ENCODE data around the gene LRRC61.
"Not testable (repeated sequence)": the region's sequence is repeated elsewhere in the genome, so short reads cannot be mapped to it uniquely, and the experiment has no call there.

The LRRC61 gene

GRCh38 chr7:150305903-150306284 lies 17.3 kb upstream of the LRRC61 start:
- H3K27ac ChIP-seq (ENCODE audit: low read depth, low read length); H4K5ac ChIP-seq (ENCODE audit: low read length); H3K4ac ChIP-seq (ENCODE audit: low read depth, low read length); H3K18ac ChIP-seq (ENCODE audit: low read length); H2BK15ac ChIP-seq (replicated peaks; ENCODE audit: low read depth); H2BK120ac ChIP-seq (ENCODE audit: low read depth, low read length); H3K4me2 ChIP-seq (ENCODE audit: low read length); H2BK5ac ChIP-seq (ENCODE audit: low read length); H2AK5ac ChIP-seq (ENCODE audit: low read length); H3K79me1 ChIP-seq (ENCODE audit: low read length); H3K9ac ChIP-seq (ENCODE audit: low read length); DNase-seq; H3K23ac ChIP-seq (ENCODE audit: low read length); H3K36me3 ChIP-seq (ENCODE audit: control insufficient read depth, insufficient read depth, low read length); H3K27me3 ChIP-seq (ENCODE audit: insufficient read depth, low read length, poor library complexity); H4K8ac ChIP-seq (ENCODE audit: low read depth, low read length); H3K56ac ChIP-seq (ENCODE audit: low read length); H3K4me3 ChIP-seq (ENCODE audit: low read length); H3K79me2 ChIP-seq (ENCODE audit: control insufficient read depth, insufficient read depth, low read length); H3K4me1 ChIP-seq (ENCODE audit: control insufficient read depth, low read depth, low read length): not testable (repeated sequence)
- no CpG with 5 or more reads among the region's 2 CpGs for WGBS (ENCODE audit: extremely low coverage, insufficient coverage, low lambda C conversion rate)

DNA sequence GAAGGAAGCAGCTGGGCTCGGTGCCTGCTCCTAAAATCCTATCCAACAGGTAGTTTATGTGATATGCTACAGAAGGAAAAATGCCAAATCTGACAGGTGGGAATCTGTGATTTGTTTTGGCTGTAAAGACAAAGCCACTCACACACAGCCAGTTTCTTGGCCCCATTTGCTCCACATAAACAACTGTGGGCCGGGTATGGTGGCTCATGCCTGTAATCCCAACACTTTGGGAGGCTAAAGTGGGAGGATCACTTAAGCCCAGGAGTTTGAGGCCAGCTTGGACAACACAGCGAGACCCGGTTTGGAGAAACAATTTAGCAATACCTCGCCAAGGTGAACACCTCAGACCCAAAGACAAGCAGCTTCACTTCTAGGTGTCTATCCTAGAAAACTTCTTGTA lies 16.8 kb upstream of the LRRC61 start:
- not testable (repeated sequence) for H2BK5ac ChIP-seq (ENCODE audit: low read length); H3K4me1 ChIP-seq (ENCODE audit: control insufficient read depth, low read depth, low read length); H3K56ac ChIP-seq (ENCODE audit: low read length); H2BK15ac ChIP-seq (replicated peaks; ENCODE audit: low read depth); H4K8ac ChIP-seq (ENCODE audit: low read depth, low read length); H3K4me3 ChIP-seq (ENCODE audit: low read length); H4K5ac ChIP-seq (ENCODE audit: low read length); H3K4me2 ChIP-seq (ENCODE audit: low read length); DNase-seq; H3K27me3 ChIP-seq (ENCODE audit: insufficient read depth, low read length, poor library complexity); H3K4ac ChIP-seq (ENCODE audit: low read depth, low read length); H2BK120ac ChIP-seq (ENCODE audit: low read depth, low read length); H3K18ac ChIP-seq (ENCODE audit: low read length); H3K23ac ChIP-seq (ENCODE audit: low read length); H2AK5ac ChIP-seq (ENCODE audit: low read length); H3K79me1 ChIP-seq (ENCODE audit: low read length); H3K9ac ChIP-seq (ENCODE audit: low read length); H3K79me2 ChIP-seq (ENCODE audit: control insufficient read depth, insufficient read depth, low read length); H3K27ac ChIP-seq (ENCODE audit: low read depth, low read length); H3K36me3 ChIP-seq (ENCODE audit: control insufficient read depth, insufficient read depth, low read length)
- no CpG with 5 or more reads among the region's 5 CpGs for WGBS (ENCODE audit: extremely low coverage, insufficient coverage, low lambda C conversion rate)

DNA sequence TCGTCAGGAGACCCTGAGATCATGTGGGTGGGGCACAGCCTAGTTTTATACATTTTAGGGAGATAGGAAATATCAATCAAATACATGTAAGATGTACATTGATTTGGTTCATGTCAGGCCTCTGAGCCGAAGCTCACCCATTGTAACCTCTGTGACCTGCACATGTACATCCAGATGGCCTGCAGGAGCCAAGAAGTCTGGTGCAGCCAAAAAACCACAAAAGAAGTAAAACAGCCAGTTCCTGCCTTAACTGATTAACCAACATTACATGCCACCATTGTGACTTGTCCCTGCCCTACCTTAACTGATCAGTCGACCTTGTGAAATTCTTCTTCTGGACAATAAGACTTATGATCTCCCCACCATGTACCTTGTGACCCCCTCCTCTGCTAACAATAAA lies 16.0 kb upstream of the LRRC61 start:
- Histone ChIP-seq H3K4me1 (ENCODE audit: control insufficient read depth, low read depth, low read length) (no peaks in the 10 kb centered on the region), H3K9ac (ENCODE audit: low read length) (no peak overlapping the region), H3K27ac (ENCODE audit: low read depth, low read length) (no peak overlapping the region), H3K27me3 (ENCODE audit: insufficient read depth, low read length, poor library complexity) (no peaks in the 10 kb centered on the region), H4K5ac (ENCODE audit: low read length) (no peak overlapping the region), H3K79me2 (ENCODE audit: control insufficient read depth, insufficient read depth, low read length) (no peaks in the 10 kb centered on the region), H3K56ac (ENCODE audit: low read length) (no peak overlapping the region), H3K18ac (ENCODE audit: low read length) (no peak overlapping the region), H2BK5ac (ENCODE audit: low read length) (no peak overlapping the region), H3K79me1 (ENCODE audit: low read length) (no peaks in the 10 kb centered on the region), H2BK120ac (ENCODE audit: low read depth, low read length) (no peak overlapping the region), H3K4ac (ENCODE audit: low read depth, low read length) (no peak overlapping the region), H3K36me3 (ENCODE audit: control insufficient read depth, insufficient read depth, low read length) (no peaks in the 10 kb centered on the region), H2AK5ac (ENCODE audit: low read length) (no peak overlapping the region), H4K8ac (ENCODE audit: low read depth, low read length) (no peak overlapping the region), H3K23ac (ENCODE audit: low read length) (no peak overlapping the region), H2BK15ac (replicated peaks; ENCODE audit: low read depth) (no peak overlapping the region), H3K4me2 (ENCODE audit: low read length) (no peak overlapping the region), H3K4me3 (ENCODE audit: low read length) (no peak overlapping the region)
- WGBS (ENCODE audit: extremely low coverage, insufficient coverage, low lambda C conversion rate): no CpG with 5 or more reads among the region's 3 CpGs
- no peak for DNase-seq

DNA sequence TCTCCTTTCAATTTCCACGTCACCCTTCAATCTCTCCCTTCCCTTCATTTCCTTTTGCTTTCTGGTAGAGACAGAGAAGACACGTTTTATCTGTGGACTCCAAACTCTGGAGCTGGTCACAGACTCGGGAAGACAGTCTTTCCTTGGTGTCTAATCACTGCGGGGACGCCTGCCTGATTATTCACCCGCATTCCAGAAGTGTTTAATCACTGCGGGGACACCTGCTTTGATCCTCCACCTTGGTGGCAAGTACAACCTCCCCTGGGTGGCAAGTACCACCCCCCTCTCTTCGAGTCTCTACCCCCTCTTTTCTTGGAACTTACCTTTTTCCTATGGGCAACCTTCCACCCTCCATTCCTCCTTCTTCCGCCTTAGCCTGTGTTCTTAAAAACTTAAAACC lies 15.3 kb upstream of the LRRC61 start:
- Histone ChIP-seq H3K27ac (ENCODE audit: low read depth, low read length) (no peak overlapping the region), H2BK5ac (ENCODE audit: low read length) (no peak overlapping the region), H3K4me1 (ENCODE audit: control insufficient read depth, low read depth, low read length) (peaks cover under 1% of the 10 kb centered on the region), H4K8ac (ENCODE audit: low read depth, low read length) (no peak overlapping the region), H2BK120ac (ENCODE audit: low read depth, low read length) (no peak overlapping the region), H3K79me2 (ENCODE audit: control insufficient read depth, insufficient read depth, low read length) (no peaks in the 10 kb centered on the region), H4K5ac (ENCODE audit: low read length) (no peak overlapping the region), H2BK15ac (replicated peaks; ENCODE audit: low read depth) (no peak overlapping the region), H3K27me3 (ENCODE audit: insufficient read depth, low read length, poor library complexity) (no peaks in the 10 kb centered on the region), H3K56ac (ENCODE audit: low read length) (no peak overlapping the region), H3K4me3 (ENCODE audit: low read length) (no peak overlapping the region), H3K36me3 (ENCODE audit: control insufficient read depth, insufficient read depth, low read length) (no peaks in the 10 kb centered on the region), H2AK5ac (ENCODE audit: low read length) (no peak overlapping the region), H3K4ac (ENCODE audit: low read depth, low read length) (no peak overlapping the region), H3K23ac (ENCODE audit: low read length) (no peak overlapping the region), H3K79me1 (ENCODE audit: low read length) (no peaks in the 10 kb centered on the region), H3K4me2 (ENCODE audit: low read length) (no peak overlapping the region), H3K18ac (ENCODE audit: low read length) (no peak overlapping the region), H3K9ac (ENCODE audit: low read length) (no peak overlapping the region)
- 100% methylated on average over 1 of the region's 9 CpGs for WGBS (ENCODE audit: extremely low coverage, insufficient coverage, low lambda C conversion rate)
- no peak for DNase-seq

DNA sequence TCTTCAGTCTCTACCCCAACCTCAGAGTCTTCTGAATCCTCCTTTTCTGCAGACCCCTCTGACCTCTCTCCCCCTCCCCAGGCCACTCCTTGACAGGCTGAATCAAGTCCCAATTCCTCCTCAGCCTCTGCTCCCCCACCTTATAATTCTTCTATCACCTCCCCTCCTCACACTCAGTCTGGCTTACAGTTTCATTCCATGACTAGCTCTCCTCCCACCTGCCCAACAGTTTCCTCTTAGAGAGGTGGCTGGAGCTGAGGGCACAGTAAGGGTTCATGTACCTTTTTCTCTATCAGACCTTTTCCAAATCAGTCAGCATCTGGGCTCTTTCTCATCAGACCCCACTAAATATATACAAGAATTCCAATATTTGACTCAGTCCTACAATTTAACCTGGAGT lies 14.6 kb upstream of the LRRC61 start:
- Histone ChIP-seq H3K56ac (ENCODE audit: low read length) (no peak overlapping the region), H2BK120ac (ENCODE audit: low read depth, low read length) (no peak overlapping the region)
- no peak for DNase-seq

DNA sequence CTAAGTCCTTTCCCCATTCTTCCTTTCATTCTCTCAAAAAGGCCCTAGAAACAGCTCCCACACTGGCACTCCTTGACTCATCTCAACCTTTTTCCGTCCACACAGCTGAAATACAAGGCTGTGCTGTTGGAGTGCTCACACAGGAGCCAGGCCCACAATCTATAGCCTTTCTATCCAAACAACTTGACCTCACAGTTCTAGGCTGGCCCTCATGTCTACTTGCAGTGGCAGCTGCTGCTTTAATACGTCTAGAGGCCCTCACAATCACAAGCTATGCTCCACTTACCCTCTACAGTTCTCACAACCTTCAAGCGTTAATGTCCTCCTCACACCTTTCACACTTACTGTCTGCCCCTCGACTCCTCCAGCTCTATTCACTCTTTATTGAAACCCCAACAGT lies 12.0 kb upstream of the LRRC61 start:
- Histone ChIP-seq H3K4me3 (ENCODE audit: low read length) (no peak overlapping the region), H2BK5ac (ENCODE audit: low read length) (no peak overlapping the region), H3K36me3 (ENCODE audit: control insufficient read depth, insufficient read depth, low read length) (no peaks in the 10 kb centered on the region), H3K23ac (ENCODE audit: low read length) (no peak overlapping the region), H4K5ac (ENCODE audit: low read length) (no peak overlapping the region), H3K79me1 (ENCODE audit: low read length) (no peaks in the 10 kb centered on the region), H3K4me1 (ENCODE audit: control insufficient read depth, low read depth, low read length) (peaks cover 8% of the 10 kb centered on the region), H3K79me2 (ENCODE audit: control insufficient read depth, insufficient read depth, low read length) (no peaks in the 10 kb centered on the region), H3K4me2 (ENCODE audit: low read length) (no peak overlapping the region), H2AK5ac (ENCODE audit: low read length) (no peak overlapping the region), H3K18ac (ENCODE audit: low read length) (no peak overlapping the region), H3K9ac (ENCODE audit: low read length) (no peak overlapping the region), H2BK120ac (ENCODE audit: low read depth, low read length) (no peak overlapping the region), H2BK15ac (replicated peaks; ENCODE audit: low read depth) (no peak overlapping the region), H3K56ac (ENCODE audit: low read length) (no peak overlapping the region), H3K4ac (ENCODE audit: low read depth, low read length) (no peak overlapping the region), H3K27me3 (ENCODE audit: insufficient read depth, low read length, poor library complexity) (no peaks in the 10 kb centered on the region), H4K8ac (ENCODE audit: low read depth, low read length) (no peak overlapping the region), H3K27ac (ENCODE audit: low read depth, low read length) (no peak overlapping the region)
- no peak for DNase-seq
- WGBS (ENCODE audit: extremely low coverage, insufficient coverage, low lambda C conversion rate): no CpG with 5 or more reads among the region's 4 CpGs

More for the DNA sequence above, 14.6 kb upstream of the LRRC61 start:
- H3K36me3 ChIP-seq (ENCODE audit: control insufficient read depth, insufficient read depth, low read length): no peaks in the 10 kb centered on the region
- no peak overlapping the region for H4K5ac ChIP-seq (ENCODE audit: low read length)
- no peak overlapping the region for H3K27ac ChIP-seq (ENCODE audit: low read depth, low read length)
- H3K18ac ChIP-seq (ENCODE audit: low read length): no peak overlapping the region
- H4K8ac ChIP-seq (ENCODE audit: low read depth, low read length): no peak overlapping the region
- H2BK15ac ChIP-seq (replicated peaks; ENCODE audit: low read depth): no peak overlapping the region
- no peak overlapping the region for H2BK5ac ChIP-seq (ENCODE audit: low read length)
- no peak overlapping the region for H3K4me2 ChIP-seq (ENCODE audit: low read length)
- no peaks in the 10 kb centered on the region for H3K79me1 ChIP-seq (ENCODE audit: low read length)
- no peak overlapping the region for H3K23ac ChIP-seq (ENCODE audit: low read length)
- peaks cover 4% of the 10 kb centered on the region for H3K4me1 ChIP-seq (ENCODE audit: control insufficient read depth, low read depth, low read length)
- no peak overlapping the region for H3K4ac ChIP-seq (ENCODE audit: low read depth, low read length)
- no peak overlapping the region for H2AK5ac ChIP-seq (ENCODE audit: low read length)
- H3K4me3 ChIP-seq (ENCODE audit: low read length): no peak overlapping the region
- no peaks in the 10 kb centered on the region for H3K27me3 ChIP-seq (ENCODE audit: insufficient read depth, low read length, poor library complexity)
- no peaks in the 10 kb centered on the region for H3K79me2 ChIP-seq (ENCODE audit: control insufficient read depth, insufficient read depth, low read length)
- no peak overlapping the region for H3K9ac ChIP-seq (ENCODE audit: low read length)
